22Rv1 (cell line): ENCODE measurements around the gene REXO1.

Source experiments
- ZFX ChIP-seq: fragments of 450-650 bp; IDR thresholded peaks from 2 replicates; pipeline ENCODE4 v1.6.1; 2017; ENCODE audit warnings: antibody characterized with exemption, borderline replicate concordance
- TF ChIP-seq, protein P1 (sequence below): fragments of 450-650 bp; IDR thresholded peaks from 2 replicates; pipeline ENCODE4 v1.5.1; 2017; ENCODE audit warnings: mild to moderate bottlenecking

DNA sequence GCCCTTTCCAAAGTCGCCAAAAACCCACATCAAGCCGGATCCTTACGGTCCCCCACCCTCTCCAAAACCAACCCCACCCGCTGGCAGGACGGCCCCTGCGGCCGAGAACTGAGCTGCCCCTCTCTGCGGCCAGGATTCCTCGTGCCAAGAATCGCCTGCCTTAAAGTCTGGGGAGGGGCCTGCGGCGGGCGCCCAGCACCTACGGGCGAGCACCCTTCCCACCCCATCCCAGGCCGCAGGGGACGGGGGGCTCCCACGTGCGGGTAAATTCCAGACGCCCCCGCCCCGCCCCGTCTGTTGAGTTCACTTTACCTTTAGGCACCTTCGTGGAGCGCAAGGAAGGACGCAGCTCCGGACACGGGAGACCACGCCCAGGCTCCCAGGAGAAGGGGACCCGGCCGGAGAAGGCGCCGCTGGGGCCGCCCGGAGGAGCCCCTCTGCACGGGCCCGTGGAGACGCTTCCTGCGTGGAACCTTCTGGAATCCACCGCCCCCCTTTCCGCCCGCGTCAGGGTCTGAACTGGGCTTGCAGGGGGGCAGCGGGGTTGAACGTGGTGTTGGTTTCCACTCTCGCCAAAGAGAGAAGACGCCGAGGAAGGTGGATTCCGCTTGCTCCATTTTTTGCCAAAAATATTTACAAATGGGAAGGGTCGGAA, 72.2 kb downstream of the REXO1 start:
- TF ChIP-seq, protein P1, sequence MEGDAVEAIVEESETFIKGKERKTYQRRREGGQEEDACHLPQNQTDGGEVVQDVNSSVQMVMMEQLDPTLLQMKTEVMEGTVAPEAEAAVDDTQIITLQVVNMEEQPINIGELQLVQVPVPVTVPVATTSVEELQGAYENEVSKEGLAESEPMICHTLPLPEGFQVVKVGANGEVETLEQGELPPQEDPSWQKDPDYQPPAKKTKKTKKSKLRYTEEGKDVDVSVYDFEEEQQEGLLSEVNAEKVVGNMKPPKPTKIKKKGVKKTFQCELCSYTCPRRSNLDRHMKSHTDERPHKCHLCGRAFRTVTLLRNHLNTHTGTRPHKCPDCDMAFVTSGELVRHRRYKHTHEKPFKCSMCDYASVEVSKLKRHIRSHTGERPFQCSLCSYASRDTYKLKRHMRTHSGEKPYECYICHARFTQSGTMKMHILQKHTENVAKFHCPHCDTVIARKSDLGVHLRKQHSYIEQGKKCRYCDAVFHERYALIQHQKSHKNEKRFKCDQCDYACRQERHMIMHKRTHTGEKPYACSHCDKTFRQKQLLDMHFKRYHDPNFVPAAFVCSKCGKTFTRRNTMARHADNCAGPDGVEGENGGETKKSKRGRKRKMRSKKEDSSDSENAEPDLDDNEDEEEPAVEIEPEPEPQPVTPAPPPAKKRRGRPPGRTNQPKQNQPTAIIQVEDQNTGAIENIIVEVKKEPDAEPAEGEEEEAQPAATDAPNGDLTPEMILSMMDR = no peak
- no peak for TF ChIP-seq ZFX
